T-cell (primary cell): ENCODE data around the gene EIF4G3. TPM values are rescaled to one million over a fixed set of nuclear protein-coding genes. Genes with fewer than 3 reads are reported as not detected.

ENCODE experiments used
- ATAC-seq, 4 experiments: fragments of 200-7000 bp in 3 of 4; fragments of 150-1000 bp in 1 of 4; cut with Tn5 transposase; replicated peaks in 1 of 4; 1 replicate in 3 of 4; 2 replicates in 1 of 4; pipeline ENCODE4 v1.10.0; 2021; ENCODE audit warnings: moderate library complexity in 3 of 4, mild to moderate bottlenecking in 2 of 4, moderate number of reproducible peaks in 1 of 4
- CTCF ChIA-PET, 2 donors: fragments of 300-600 bp; sonication (Branson Sonifier 250); formaldehyde crosslinking; loops; one replicate each; lab custom pipeline; 2022; ENCODE audit warnings: antibody characterized with exemption in 2 of 2; lab: Charles Lee
- POLR2A ChIA-PET, 2 donors: fragments of 300-600 bp; sonication (Branson Sonifier 250); formaldehyde crosslinking; loops; one replicate each; lab custom pipeline; 2022; ENCODE audit warnings: antibody characterized with exemption in 2 of 2; lab: Charles Lee
- DNase-seq, 35 experiments: peaks; one replicate each; pipeline versions ENCODE4 v3.0.0 to v3.0.0-alpha.2; 2013 to 2023
- H3K27ac ChIP-seq: one replicate; pipeline ENCODE4 v1.5.1; 2013; ENCODE audit warnings: low read length
- H3K27me3 ChIP-seq, 2 experiments: replicated peaks in 1 of 2; 1 replicate in 1 of 2; 2 replicates in 1 of 2; pipeline versions ENCODE4 v1.6.1 to v1.7.0; 2013; ENCODE audit warnings: low read length in 1 of 2, mixed read lengths in 1 of 2; ENCODE audit not compliant: control insufficient read depth in 2 of 2, insufficient read depth in 2 of 2; ENCODE audit errors: extremely low read depth in 1 of 2
- H3K36me3 ChIP-seq, 2 donors: 1 replicate in 1 of 2; 2 replicates in 1 of 2; pipeline versions ENCODE4 v1.6.1 to v1.7.0; 2013; ENCODE audit warnings: low read length in 1 of 2; ENCODE audit not compliant: control insufficient read depth in 2 of 2, insufficient read depth in 1 of 2; ENCODE audit errors: extremely low read depth in 1 of 2
- H3K4me1 ChIP-seq, 2 experiments: 1 replicate in 1 of 2; 2 replicates in 1 of 2; pipeline versions ENCODE4 v1.6.1 to v1.7.0; 2013; ENCODE audit warnings: low read length in 2 of 2, mixed read lengths in 1 of 2; ENCODE audit not compliant: insufficient read depth in 2 of 2, control insufficient read depth in 1 of 2; ENCODE audit errors: extremely low read depth in 1 of 2
- H3K4me3 ChIP-seq, 2 donors: 1 replicate in 1 of 2; 2 replicates in 1 of 2; pipeline versions ENCODE4 v1.5.1 to v1.7.0; 2013; ENCODE audit warnings: mild to moderate bottlenecking in 2 of 2, low read length in 1 of 2, moderate library complexity in 1 of 2; ENCODE audit not compliant: control insufficient read depth in 1 of 2; ENCODE audit errors: extremely low read depth in 1 of 2
- H3K9me3 ChIP-seq: 2 replicates; pipeline ENCODE4 v1.7.0; 2013
- H3K27ac Mint-ChIP-seq, 2 donors: one replicate each; pipeline ENCODE4 v1.8.0; 2020 to 2021; ENCODE audit warnings: mild to moderate bottlenecking in 2 of 2, mixed read lengths in 2 of 2
- H3K27me3 Mint-ChIP-seq, 2 donors: one replicate each; pipeline ENCODE4 v1.8.0; 2021 to 2022; ENCODE audit warnings: mixed read lengths in 2 of 2
- H3K36me3 Mint-ChIP-seq: one replicate; pipeline ENCODE4 v1.8.0; 2021; ENCODE audit warnings: mixed read lengths
- H3K4me1 Mint-ChIP-seq, 3 donors: one replicate each; pipeline ENCODE4 v1.8.0; 2020 to 2022; ENCODE audit warnings: mixed read lengths in 3 of 3, mild to moderate bottlenecking in 1 of 3
- H3K4me3 Mint-ChIP-seq, 3 donors: one replicate each; pipeline ENCODE4 v1.8.0; 2020 to 2022; ENCODE audit warnings: mild to moderate bottlenecking in 3 of 3, mixed read lengths in 3 of 3, moderate library complexity in 3 of 3
- H3K9me3 Mint-ChIP-seq, 3 donors: one replicate each; pipeline ENCODE4 v1.8.0; 2020 to 2022; ENCODE audit warnings: mixed read lengths in 3 of 3
- WGBS: methylation state at CpG from one replicate; pipeline ENCODE4 v1.1.5; 2013; ENCODE audit warnings: missing lambda C conversion rate; ENCODE audit not compliant: insufficient coverage; 5-methylcytosine and 5-hydroxymethylcytosine counted together
- total RNA-seq, 35 experiments: library from RNA in 6 of 35; stranded (reverse) in 6 of 35; fragments of 120-200 nt in 1 of 35; gene quantifications; one replicate each; pipeline versions ENCODE4 v1.2.1 to v1.2.4 and lab custom pipeline; 2013 to 2026

Gene EIF4G3
- total RNA-seq, 5 donors from 2014 or later (not counting 1 experiment from before 2014, with no cell fraction given) = 16.8 to 34.1 (median 20.8) TPM

GRCh38 chr1:20932437-20932977 lies 244.2 kb downstream of the EIF4G3 start:
- POLR2A ChIA-PET = no interaction called here
- DNase-seq = peak in 1 of 35 experiments; percentile 32

GRCh38 chr1:20931930-20932436 lies 244.7 kb downstream of the EIF4G3 start:
- no CpG with 5 or more reads among the region's 2 CpGs for WGBS
- DNase-seq = peak in 1 of 35 experiments; percentile 13
- peaks cover 25% of the 10 kb centered on the region for H3K36me3 Mint-ChIP-seq
- no peak overlapping the region for H3K4me3 ChIP-seq
- no peaks in the 10 kb centered on the region for H3K27me3 Mint-ChIP-seq
- no peaks in the 10 kb centered on the region for H3K9me3 ChIP-seq
- ATAC-seq = no peak
- H3K27ac Mint-ChIP-seq = peak overlapping the region; percentile 70 to 80
- no peaks in the 10 kb centered on the region for H3K27me3 ChIP-seq
- peaks cover 0 to 12% of the 10 kb centered on the region in 2 experiments for H3K4me1 ChIP-seq
- H3K9me3 Mint-ChIP-seq = no peaks in the 10 kb centered on the region
- POLR2A ChIA-PET = no interaction called here
- no peak overlapping the region for H3K4me3 Mint-ChIP-seq
- peaks cover 17 to 24% (median 21%) of the 10 kb centered on the region in 3 donors for H3K4me1 Mint-ChIP-seq
- peak overlapping the region; percentile 52 for H3K27ac ChIP-seq
- CTCF ChIA-PET = no interaction called here
- H3K36me3 ChIP-seq = no peaks in the 10 kb centered on the region

More at GRCh38 chr1:20932437-20932977, 244.2 kb downstream of the EIF4G3 start:
- CTCF ChIA-PET = no interaction called here
- Histone ChIP-seq H3K9me3 (no peaks in the 10 kb centered on the region), H3K27me3 (no peaks in the 10 kb centered on the region), H3K36me3 (no peaks in the 10 kb centered on the region), H3K4me3 (no peak overlapping the region), H3K4me1 (peaks cover 0 to 12% of the 10 kb centered on the region in 2 experiments), H3K27ac (peak overlapping the region; percentile 52)
- Mint-ChIP-seq H3K4me1 (peaks cover 17 to 24% (median 21%) of the 10 kb centered on the region in 3 donors), H3K36me3 (peaks cover 25% of the 10 kb centered on the region), H3K27me3 (no peaks in the 10 kb centered on the region), H3K4me3 (no peak overlapping the region), H3K9me3 (no peaks in the 10 kb centered on the region), H3K27ac (peak overlapping the region; percentile 70 to 80)
- ATAC-seq = peak in 3 of 4 experiments; percentile 32 to 55 (median 38)
- WGBS = no CpG with 5 or more reads among the region's 8 CpGs

GRCh38 chr1:20930427-20930826 lies 246.3 kb downstream of the EIF4G3 start:
- DNase-seq (no peak), ATAC-seq (no peak)
- ChIA-PET POLR2A (no interaction called here), CTCF (no interaction called here)
- Mint-ChIP-seq H3K9me3 (no peaks in the 10 kb centered on the region), H3K27me3 (no peaks in the 10 kb centered on the region), H3K27ac (no peak overlapping the region), H3K36me3 (peaks cover 25% of the 10 kb centered on the region), H3K4me3 (no peak overlapping the region), H3K4me1 (peaks cover 17 to 24% (median 21%) of the 10 kb centered on the region in 3 donors)
- Histone ChIP-seq H3K9me3 (no peaks in the 10 kb centered on the region), H3K27me3 (no peaks in the 10 kb centered on the region), H3K4me3 (no peak overlapping the region), H3K4me1 (peaks cover 0 to 12% of the 10 kb centered on the region in 2 experiments), H3K36me3 (no peaks in the 10 kb centered on the region), H3K27ac (no peak overlapping the region)

DNA sequence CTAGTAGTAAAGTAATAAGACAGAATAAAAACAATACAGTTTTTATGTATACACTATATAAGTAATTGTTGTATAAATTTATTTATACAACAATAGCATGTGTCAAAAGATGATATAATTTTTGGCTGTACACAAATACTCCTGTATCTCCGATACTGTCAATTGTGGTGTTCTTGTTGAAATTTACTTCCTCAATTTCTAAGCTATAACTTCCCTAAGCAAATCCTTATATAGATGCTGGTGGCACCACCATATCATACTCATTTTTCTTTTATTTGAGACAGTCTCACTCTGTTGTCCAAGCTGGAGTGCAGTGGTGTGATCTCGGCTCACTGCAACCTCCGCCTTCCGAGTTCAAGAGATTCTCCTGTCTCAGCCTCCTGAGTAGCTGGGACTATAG lies 248.6 kb downstream of the EIF4G3 start:
- peaks cover 0 to 9% of the 10 kb centered on the region in 2 experiments for H3K4me1 ChIP-seq
- no peaks in the 10 kb centered on the region for H3K9me3 ChIP-seq
- ChIA-PET CTCF (no interaction called here), POLR2A (no interaction called here)
- Mint-ChIP-seq H3K27ac (no peak overlapping the region), H3K4me1 (peaks cover 11 to 15% (median 14%) of the 10 kb centered on the region in 3 donors), H3K27me3 (no peaks in the 10 kb centered on the region), H3K4me3 (no peak overlapping the region), H3K9me3 (no peaks in the 10 kb centered on the region), H3K36me3 (peaks cover 20% of the 10 kb centered on the region)
- DNase-seq = no peak
- H3K4me3 ChIP-seq = no peak overlapping the region
- H3K36me3 ChIP-seq = no peaks in the 10 kb centered on the region
- H3K27me3 ChIP-seq = no peaks in the 10 kb centered on the region
- WGBS = 96% methylated on average over 3 of the region's 4 CpGs
- no peak for ATAC-seq
- no peak overlapping the region for H3K27ac ChIP-seq

DNA sequence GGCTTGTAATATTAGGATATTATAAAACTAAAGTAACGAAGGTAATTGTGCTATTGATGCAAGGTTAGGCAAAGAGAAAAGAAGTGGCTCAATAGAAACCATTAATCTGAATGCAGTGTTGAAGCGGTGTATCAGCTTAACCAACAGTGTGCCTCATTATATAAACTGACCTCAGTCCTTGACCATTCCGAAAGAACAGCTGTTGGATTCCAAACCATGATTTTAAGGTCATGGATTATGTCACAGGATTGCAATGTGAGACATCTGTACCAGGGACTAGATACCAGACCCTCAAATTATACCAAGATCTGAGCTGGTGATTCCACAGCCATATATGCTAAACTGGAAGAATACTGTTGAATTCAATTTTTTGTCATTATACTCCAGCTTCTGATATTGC lies 255.4 kb downstream of the EIF4G3 start:
- Histone ChIP-seq H3K27me3 (no peaks in the 10 kb centered on the region), H3K4me3 (no peak overlapping the region), H3K9me3 (no peaks in the 10 kb centered on the region), H3K36me3 (no peaks in the 10 kb centered on the region), H3K4me1 (no peaks in the 10 kb centered on the region), H3K27ac (no peak overlapping the region)
- ChIA-PET POLR2A (no interaction called here), CTCF (no interaction called here)
- Mint-ChIP-seq H3K27ac (no peak overlapping the region), H3K9me3 (no peaks in the 10 kb centered on the region), H3K36me3 (peaks cover 3% of the 10 kb centered on the region), H3K27me3 (no peaks in the 10 kb centered on the region), H3K4me1 (no peaks in the 10 kb centered on the region), H3K4me3 (no peak overlapping the region)
- WGBS = 87% methylated on average over 3 of the region's 3 CpGs
- DNase-seq = no peak
- ATAC-seq = no peak

DNA sequence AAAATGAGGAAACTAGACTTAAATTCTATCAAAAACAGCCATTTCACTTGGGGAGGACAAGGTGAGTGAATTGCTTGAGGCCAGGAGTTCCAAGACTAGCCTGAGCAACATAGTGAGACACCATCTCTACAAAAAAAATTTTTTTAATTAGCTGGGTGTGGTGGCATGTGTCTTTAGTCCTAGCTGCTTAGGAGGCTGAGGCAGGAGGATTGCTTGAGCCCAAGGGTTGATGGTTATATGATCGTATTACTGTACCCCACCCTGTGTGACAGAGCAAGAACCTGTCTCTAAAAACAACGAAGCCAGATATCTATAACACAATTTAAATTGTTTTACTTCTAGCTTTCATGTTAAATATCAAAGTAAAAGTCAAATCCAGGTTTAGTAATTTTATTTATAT lies 263.5 kb downstream of the EIF4G3 start:
- Histone ChIP-seq H3K4me3 (no peak overlapping the region), H3K27ac (no peak overlapping the region), H3K4me1 (no peaks in the 10 kb centered on the region), H3K36me3 (no peaks in the 10 kb centered on the region), H3K27me3 (no peaks in the 10 kb centered on the region), H3K9me3 (no peaks in the 10 kb centered on the region)
- H3K36me3 Mint-ChIP-seq = peaks cover 6% of the 10 kb centered on the region
- no CpG with 5 or more reads among the region's 2 CpGs for WGBS
- no peak overlapping the region for H3K27ac Mint-ChIP-seq
- H3K4me3 Mint-ChIP-seq = no peak overlapping the region
- POLR2A ChIA-PET = interaction anchor here in 1 of 2 donors (0.6 kb wide), 1 partner anchor 12 kb away, joined by 3 read pairs; no protein-coding TSS in a partner anchor
- H3K27me3 Mint-ChIP-seq = no peaks in the 10 kb centered on the region
- DNase-seq = no peak
- no peaks in the 10 kb centered on the region for H3K4me1 Mint-ChIP-seq
- no peaks in the 10 kb centered on the region for H3K9me3 Mint-ChIP-seq
- ATAC-seq = no peak
- CTCF ChIA-PET = interaction anchor here in 1 of 2 donors (0.7 kb wide), 1 partner anchor 199 kb away, joined by 4 read pairs; no protein-coding TSS in a partner anchor
